H9 (cell line): Measurements from ENCODE around the gene CCDC177. TPM values are rescaled to one million over a fixed set of nuclear protein-coding genes. Genes with fewer than 3 reads are reported as not detected.

Source experiments
- DNase-seq: peaks from one replicate; pipeline ENCODE4 v3.0.0-alpha.2; 2017
- H2AFZ ChIP-seq: one replicate; pipeline ENCODE4 v1.6.1; 2013; ENCODE audit warnings: mild to moderate bottlenecking, low read length, control low read depth, moderate library complexity
- H2AK5ac ChIP-seq: 2 replicates; pipeline ENCODE4 v1.6.1; 2013; ENCODE audit warnings: low read length, control low read depth, mixed read lengths; ENCODE audit not compliant: insufficient read length
- H2BK120ac ChIP-seq: one replicate; pipeline ENCODE4 v1.6.1; 2013; ENCODE audit warnings: low read depth, mild to moderate bottlenecking, low read length, control low read depth, inconsistent platforms; ENCODE audit not compliant: poor library complexity, severe bottlenecking
- H2BK12ac ChIP-seq: 2 replicates; pipeline ENCODE4 v1.6.1; 2013; ENCODE audit warnings: low read length, control low read depth, mixed read lengths, low read depth; ENCODE audit not compliant: insufficient read length
- H2BK15ac ChIP-seq: 2 replicates; pipeline ENCODE4 v1.6.1; 2013; ENCODE audit warnings: low read depth, low read length, control low read depth
- H2BK20ac ChIP-seq: one replicate; pipeline ENCODE4 v1.6.1; 2013; ENCODE audit warnings: low read depth, mild to moderate bottlenecking, low read length, control low read depth, inconsistent platforms; ENCODE audit not compliant: poor library complexity, severe bottlenecking
- H2BK5ac ChIP-seq: 2 replicates; pipeline ENCODE4 v1.6.1; 2013; ENCODE audit warnings: low read length, control low read depth, mixed read lengths; ENCODE audit not compliant: insufficient read length
- H3K14ac ChIP-seq: 2 replicates; pipeline ENCODE4 v1.6.1; 2013; ENCODE audit warnings: low read length, control low read depth; ENCODE audit not compliant: insufficient read depth
- H3K18ac ChIP-seq: 2 replicates; pipeline ENCODE4 v1.6.1; 2013; ENCODE audit warnings: low read depth, mild to moderate bottlenecking, mixed read lengths, low read length, control low read depth; ENCODE audit not compliant: insufficient read length
- H3K23ac ChIP-seq: 2 replicates; pipeline ENCODE4 v1.6.1; 2013; ENCODE audit warnings: low read length, control low read depth, mixed read lengths, low read depth; ENCODE audit not compliant: insufficient read length
- H3K23me2 ChIP-seq: 2 replicates; pipeline ENCODE4 v1.6.1; 2013; ENCODE audit warnings: low read depth, mild to moderate bottlenecking, mixed read lengths, low read length, control low read depth; ENCODE audit not compliant: insufficient read length, poor library complexity, severe bottlenecking
- H3K27ac ChIP-seq: 2 replicates; pipeline ENCODE4 v1.5.1; 2013; ENCODE audit warnings: low read length, control low read depth, mixed read lengths, low read depth; ENCODE audit not compliant: insufficient read length
- H3K27me3 ChIP-seq: 2 replicates; pipeline ENCODE4 v1.6.1; 2013; ENCODE audit warnings: low read length, control low read depth, inconsistent platforms; ENCODE audit not compliant: insufficient read depth
- H3K4ac ChIP-seq: 2 replicates; pipeline ENCODE4 v1.6.1; 2013; ENCODE audit warnings: low read depth, mild to moderate bottlenecking, control low read depth, inconsistent platforms, low read length, moderate library complexity
- H3K4me1 ChIP-seq: 2 replicates; pipeline ENCODE4 v1.6.1; 2013; ENCODE audit warnings: low read length, control low read depth, inconsistent platforms; ENCODE audit not compliant: insufficient read depth
- H3K4me2 ChIP-seq: 2 replicates; pipeline ENCODE4 v1.6.1; 2013; ENCODE audit warnings: low read length, control low read depth, mixed read lengths; ENCODE audit not compliant: insufficient read length, insufficient read depth
- H3K56ac ChIP-seq: 2 replicates; pipeline ENCODE4 v1.6.1; 2013; ENCODE audit warnings: low read depth, mild to moderate bottlenecking, mixed read lengths, low read length, control low read depth; ENCODE audit not compliant: insufficient read length
- H3K79me1 ChIP-seq: 2 replicates; pipeline ENCODE4 v1.6.1; 2013; ENCODE audit warnings: low read depth, mild to moderate bottlenecking, moderate library complexity, low read length, control low read depth, inconsistent platforms; ENCODE audit not compliant: insufficient read depth, poor library complexity, severe bottlenecking
- H3K79me2 ChIP-seq: 2 replicates; pipeline ENCODE4 v1.6.1; 2013; ENCODE audit warnings: low read length, control low read depth, inconsistent platforms; ENCODE audit not compliant: insufficient read depth
- H3K9ac ChIP-seq: 2 replicates; pipeline ENCODE4 v1.6.1; 2013; ENCODE audit warnings: low read length, control low read depth, mixed read lengths; ENCODE audit not compliant: insufficient read length; ENCODE audit errors: extremely low read depth
- H3K9me3 ChIP-seq: one replicate; pipeline ENCODE4 v1.6.1; 2013; ENCODE audit warnings: low read depth, low read length, inconsistent platforms; ENCODE audit not compliant: control insufficient read depth
- H3T11ph ChIP-seq: one replicate; pipeline ENCODE4 v1.6.1; 2013; ENCODE audit warnings: mild to moderate bottlenecking, low read length, control low read depth, inconsistent platforms
- H4K20me1 ChIP-seq: one replicate; pipeline ENCODE4 v1.6.1; 2013; ENCODE audit not compliant: control insufficient read depth, insufficient read length, insufficient read depth
- H4K5ac ChIP-seq: 2 replicates; pipeline ENCODE4 v1.6.1; 2013; ENCODE audit warnings: low read depth, mild to moderate bottlenecking, mixed read lengths, low read length, control low read depth; ENCODE audit not compliant: insufficient read length
- H4K8ac ChIP-seq: replicated peaks from 2 replicates; pipeline ENCODE4 v1.6.1; 2013; ENCODE audit warnings: low read length, control low read depth, mixed read lengths, low read depth; ENCODE audit not compliant: insufficient read length
- H4K91ac ChIP-seq: 2 replicates; pipeline ENCODE4 v1.6.1; 2013; ENCODE audit warnings: low read depth, mild to moderate bottlenecking, moderate library complexity, mixed read lengths, low read length, control low read depth; ENCODE audit not compliant: insufficient read length
- H3K27ac Mint-ChIP-seq, 3 experiments: 2 replicates in 2 of 3; 3 replicates in 1 of 3; pipeline ENCODE4 v1.8.0; 2020 to 2021; ENCODE audit warnings: mixed read lengths in 3 of 3, mild to moderate bottlenecking in 1 of 3, moderate library complexity in 1 of 3
- H3K27me3 Mint-ChIP-seq: 2 replicates; pipeline ENCODE4 v1.8.0; 2021; ENCODE audit warnings: low read depth, mild to moderate bottlenecking, moderate library complexity, mixed read lengths
- H3K36me3 Mint-ChIP-seq, 3 experiments: 2 replicates in 2 of 3; 3 replicates in 1 of 3; pipeline ENCODE4 v1.8.0; 2020 to 2021; ENCODE audit warnings: low read depth in 3 of 3, mixed read lengths in 3 of 3; ENCODE audit not compliant: insufficient read depth in 1 of 3
- H3K4me1 Mint-ChIP-seq, 2 experiments: 2 replicates each; pipeline ENCODE4 v1.8.0; 2020; ENCODE audit warnings: mixed read lengths in 2 of 2
- H3K4me3 Mint-ChIP-seq, 2 experiments: 2 replicates in 1 of 2; 3 replicates in 1 of 2; pipeline ENCODE4 v1.8.0; 2020 to 2021; ENCODE audit warnings: mild to moderate bottlenecking in 2 of 2, mixed read lengths in 2 of 2, moderate library complexity in 1 of 2
- H3K9me3 Mint-ChIP-seq, 2 experiments: 2 replicates in 1 of 2; 3 replicates in 1 of 2; pipeline ENCODE4 v1.8.0; 2020; ENCODE audit warnings: mild to moderate bottlenecking in 2 of 2, mixed read lengths in 2 of 2, moderate library complexity in 1 of 2
- CTCF ChIP-seq: fragments of 200-600 bp; sonication (generic); conservative IDR thresholded peaks from 3 replicates; pipeline ENCODE4 v1.8.0; 2021; ENCODE audit warnings: antibody characterized with exemption, mild to moderate bottlenecking
- WGBS: extraction: QIAGEN DNeasy Blood & Tissue Kit; methylation state at CpG from one replicate; pipeline ENCODE4 v1.1.7; 2013; ENCODE audit warnings: missing lambda C conversion rate, low lambda C conversion rate, mixed read lengths; ENCODE audit not compliant: insufficient read length; ENCODE audit errors: extremely low coverage; 5-methylcytosine and 5-hydroxymethylcytosine counted together
- total RNA-seq: library from RNA; stranded (reverse); gene quantifications from 2 replicates; pipeline ENCODE4 v1.2.1, GENCODE V29; 2021

Gene CCDC177
- total RNA-seq, 1 experiment from 2014 or later, result 6.1 TPM

GRCh38 chr14:69594846-69595245 lies 20.2 kb upstream of the CCDC177 start:
- WGBS, result no CpG with 5 or more reads among the region's 6 CpGs
- H2BK5ac ChIP-seq, result no peak overlapping the region

More at GRCh38 chr14:69594846-69595245, 20.2 kb upstream of the CCDC177 start:
- Histone ChIP-seq H4K20me1 (no peaks in the 10 kb centered on the region), H3K79me1 (no peaks in the 10 kb centered on the region), H3K27me3 (no peaks in the 10 kb centered on the region), H2BK120ac (no peak overlapping the region), H3K56ac (no peak overlapping the region), H4K91ac (no peak overlapping the region), H4K8ac (no peak overlapping the region), H3K23ac (no peak overlapping the region), H3K9ac (no peak overlapping the region), H3K4ac (no peak overlapping the region), H2AK5ac (no peak overlapping the region), H3K23me2 (no peaks in the 10 kb centered on the region), H2BK20ac (no peak overlapping the region), H2BK15ac (no peak overlapping the region), H3K18ac (no peak overlapping the region), H3K27ac (no peak overlapping the region), H2AFZ (no peak overlapping the region), H3T11ph (no peak overlapping the region), H3K4me2 (no peak overlapping the region), H4K5ac (no peak overlapping the region), H3K9me3 (no peaks in the 10 kb centered on the region), H3K4me1 (no peaks in the 10 kb centered on the region; the same call in 1 of the 2 replicates), H3K14ac (no peak overlapping the region), H3K79me2 (no peaks in the 10 kb centered on the region), H2BK12ac (no peak overlapping the region)
- Mint-ChIP-seq H3K9me3 (no peaks in the 10 kb centered on the region), H3K36me3 (no peaks in the 10 kb centered on the region), H3K4me3 (no peak overlapping the region), H3K27me3 (no peaks in the 10 kb centered on the region), H3K27ac (no peak overlapping the region; a peak in 1 of 7 replicates), H3K4me1 (peaks cover 4 to 12% of the 10 kb centered on the region in 2 experiments; a peak in 2 of 4 replicates)
- no peak for TF ChIP-seq CTCF
- no peak for DNase-seq
